Sigmoid colon (tissue), 4 donors: Measurements from ENCODE around the gene KRT10.

Experiments
- EP300 ChIP-seq, 4 donors: sonication (generic); formaldehyde crosslinking; IDR thresholded peaks; one replicate each; pipeline ENCODE4 v1.6.1; 2017; ENCODE audit warnings: antibody characterized with exemption in 4 of 4
- POLR2A ChIP-seq, 2 donors: fragments of 450-650 bp; IDR thresholded peaks; one replicate each; pipeline ENCODE4 v1.6.1; 2016; ENCODE audit warnings: antibody characterized with exemption in 2 of 2, mild to moderate bottlenecking in 2 of 2, moderate library complexity in 2 of 2
- POLR2AphosphoS5 ChIP-seq, 4 donors: sonication (generic); formaldehyde crosslinking; IDR thresholded peaks; one replicate each; pipeline ENCODE4 v1.6.1; 2017; ENCODE audit warnings: antibody characterized with exemption in 4 of 4
- TF ChIP-seq, protein P1 (sequence below), 4 experiments: fragments of 450-650 bp in 3 of 4; fragments of 200-600 bp in 1 of 4; IDR thresholded peaks; one replicate each; pipeline ENCODE4 v1.5.1; 2016 to 2019; ENCODE audit warnings: antibody characterized with exemption in 4 of 4, mild to moderate bottlenecking in 3 of 4, moderate library complexity in 2 of 4

DNA sequence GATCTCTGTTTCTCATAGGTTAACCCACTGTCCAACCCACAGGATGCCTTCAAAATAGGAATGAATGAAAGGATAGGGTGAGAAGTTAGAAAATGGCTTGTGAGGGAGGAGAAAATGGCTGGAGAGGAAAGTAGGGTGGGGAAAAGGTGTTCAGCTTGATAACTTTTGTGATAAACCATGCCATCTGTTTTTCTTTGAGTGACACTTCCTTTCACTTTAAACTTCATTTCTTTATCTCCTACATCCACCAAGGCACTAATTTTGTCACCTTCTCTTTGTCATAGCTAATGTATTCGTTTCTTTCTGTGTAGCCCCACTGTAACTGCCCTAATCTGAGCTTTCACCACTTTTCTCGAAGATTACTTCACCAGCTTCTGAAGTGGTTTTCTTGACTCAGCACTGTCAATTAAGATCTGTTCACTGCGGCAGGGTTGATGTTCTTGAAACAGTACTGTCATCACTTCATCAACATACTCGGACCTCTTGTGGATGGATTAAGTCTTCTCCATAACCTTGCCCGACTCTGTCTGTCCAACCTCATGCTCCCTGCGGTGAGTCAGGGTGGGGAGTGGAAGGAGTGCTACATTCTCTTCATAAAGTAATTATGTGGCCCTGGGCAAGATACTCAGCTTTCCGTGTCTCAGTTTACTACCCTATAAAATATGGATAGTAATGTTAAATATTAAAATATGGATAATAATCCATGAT, 5.5 kb upstream of the KRT10 start:
- TF ChIP-seq, protein P1, sequence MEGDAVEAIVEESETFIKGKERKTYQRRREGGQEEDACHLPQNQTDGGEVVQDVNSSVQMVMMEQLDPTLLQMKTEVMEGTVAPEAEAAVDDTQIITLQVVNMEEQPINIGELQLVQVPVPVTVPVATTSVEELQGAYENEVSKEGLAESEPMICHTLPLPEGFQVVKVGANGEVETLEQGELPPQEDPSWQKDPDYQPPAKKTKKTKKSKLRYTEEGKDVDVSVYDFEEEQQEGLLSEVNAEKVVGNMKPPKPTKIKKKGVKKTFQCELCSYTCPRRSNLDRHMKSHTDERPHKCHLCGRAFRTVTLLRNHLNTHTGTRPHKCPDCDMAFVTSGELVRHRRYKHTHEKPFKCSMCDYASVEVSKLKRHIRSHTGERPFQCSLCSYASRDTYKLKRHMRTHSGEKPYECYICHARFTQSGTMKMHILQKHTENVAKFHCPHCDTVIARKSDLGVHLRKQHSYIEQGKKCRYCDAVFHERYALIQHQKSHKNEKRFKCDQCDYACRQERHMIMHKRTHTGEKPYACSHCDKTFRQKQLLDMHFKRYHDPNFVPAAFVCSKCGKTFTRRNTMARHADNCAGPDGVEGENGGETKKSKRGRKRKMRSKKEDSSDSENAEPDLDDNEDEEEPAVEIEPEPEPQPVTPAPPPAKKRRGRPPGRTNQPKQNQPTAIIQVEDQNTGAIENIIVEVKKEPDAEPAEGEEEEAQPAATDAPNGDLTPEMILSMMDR (IDR thresholded peaks at IDR 0.05): no peak
- no peak for TF ChIP-seq POLR2A (IDR thresholded peaks at IDR 0.05)
- no peak for TF ChIP-seq POLR2AphosphoS5 (IDR thresholded peaks at IDR 0.05)
- TF ChIP-seq EP300 (IDR thresholded peaks at IDR 0.05): no peak
